HG03103 (cell line): Measurements from ENCODE around the gene TEFM.
A peak's percentile ranks its signal among the peaks of the same experiment; 100 is the strongest.
"Not testable (repeated sequence)": the region's sequence is repeated elsewhere in the genome, so short reads cannot be mapped to it uniquely, and the experiment has no call there.

Experiments
- ATAC-seq: cut with Tn5 transposase; IDR thresholded peaks from one replicate; pipeline ENCODE4 v1.9.1; 2021; ENCODE audit warnings: low read depth; ENCODE audit not compliant: unreplicated experiment

The TEFM gene, protein sequence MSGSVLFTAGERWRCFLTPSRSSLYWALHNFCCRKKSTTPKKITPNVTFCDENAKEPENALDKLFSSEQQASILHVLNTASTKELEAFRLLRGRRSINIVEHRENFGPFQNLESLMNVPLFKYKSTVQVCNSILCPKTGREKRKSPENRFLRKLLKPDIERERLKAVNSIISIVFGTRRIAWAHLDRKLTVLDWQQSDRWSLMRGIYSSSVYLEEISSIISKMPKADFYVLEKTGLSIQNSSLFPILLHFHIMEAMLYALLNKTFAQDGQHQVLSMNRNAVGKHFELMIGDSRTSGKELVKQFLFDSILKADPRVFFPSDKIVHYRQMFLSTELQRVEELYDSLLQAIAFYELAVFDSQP

DNA sequence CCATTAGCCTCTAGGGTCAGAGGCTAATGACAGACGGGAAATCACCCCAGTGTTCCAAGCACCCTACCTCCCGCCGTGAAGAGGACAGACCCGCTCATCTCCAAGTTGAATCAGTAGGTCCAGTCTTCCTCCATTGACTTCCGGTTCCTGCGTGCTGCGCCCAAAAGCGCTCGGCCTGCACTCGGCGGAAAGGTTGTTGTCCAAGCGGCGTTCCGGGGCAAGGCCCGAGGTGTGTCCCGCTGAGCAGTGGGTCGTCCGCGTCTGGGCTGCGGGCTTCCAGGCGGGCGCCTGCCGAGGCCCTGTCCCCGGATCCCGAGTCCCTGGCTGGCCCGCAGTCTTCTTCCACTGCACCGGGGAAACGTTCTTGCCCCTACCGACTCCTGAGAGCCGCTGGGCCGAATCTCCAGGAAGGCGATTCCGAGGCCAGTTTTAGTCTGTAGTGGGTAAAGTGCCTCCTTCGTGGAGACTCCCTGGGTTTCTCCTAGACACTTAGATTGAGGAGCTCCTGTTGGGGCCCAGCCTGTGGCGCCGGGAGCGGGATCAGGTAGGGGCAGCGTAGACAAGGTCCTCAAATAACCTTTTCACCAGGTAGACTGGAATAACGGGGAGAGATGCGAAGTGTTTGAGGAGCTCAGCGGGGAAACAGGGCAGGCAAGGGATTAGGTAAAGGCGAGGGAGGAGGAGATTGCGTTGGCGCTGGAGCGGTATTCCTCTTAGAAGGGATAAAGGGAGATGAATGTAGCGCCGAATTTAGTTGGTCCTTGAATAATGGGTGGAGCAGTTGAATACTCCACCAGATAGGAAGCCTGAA lies at the start of gene TEFM:
Gene TEFM, minus strand, starts transcription at position 138 of the 811 bp plus-strand sequence. Its CDS starts 40 bp downstream, at position 98.
- ATAC-seq = peak; percentile 85

DNA sequence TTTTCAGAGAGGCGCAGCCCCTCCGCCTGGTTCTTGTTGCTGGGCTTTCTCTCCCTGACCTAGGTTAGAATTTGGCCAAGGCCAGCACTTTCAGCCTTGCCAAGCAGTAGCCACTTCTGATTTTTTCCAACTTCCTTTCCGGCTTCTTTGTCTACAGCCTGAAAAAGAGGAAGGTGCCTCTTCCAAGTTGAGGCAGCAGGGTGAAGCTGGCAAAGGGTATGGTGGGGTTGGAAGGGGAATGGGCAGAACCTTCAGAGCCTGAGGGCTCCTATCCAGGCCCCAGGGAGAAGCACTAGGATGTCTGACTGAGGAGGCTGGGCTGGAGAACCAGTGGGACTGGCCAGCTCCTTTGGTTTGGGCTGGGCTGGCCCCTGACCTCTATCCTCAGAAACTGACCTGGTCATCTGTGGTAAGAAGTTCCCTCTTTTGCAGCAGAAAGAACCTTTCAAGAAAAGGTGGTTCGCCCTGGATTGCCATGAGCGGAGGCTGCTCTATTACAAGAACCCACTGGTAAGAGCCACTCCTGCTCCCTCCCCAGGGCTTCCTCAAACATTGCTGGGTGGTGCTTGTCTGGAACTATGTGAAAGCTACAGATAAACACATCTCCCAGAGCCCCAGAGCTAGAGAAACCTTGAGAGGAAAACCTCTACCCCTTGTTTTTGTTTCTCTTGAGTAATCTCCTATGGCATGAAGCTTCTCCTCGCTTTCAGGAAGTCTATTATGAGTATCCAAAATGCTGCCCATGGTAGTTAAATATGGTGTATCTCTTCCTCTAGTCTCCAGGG lies 48.2 kb upstream of the TEFM start:
- ATAC-seq = no peak

DNA sequence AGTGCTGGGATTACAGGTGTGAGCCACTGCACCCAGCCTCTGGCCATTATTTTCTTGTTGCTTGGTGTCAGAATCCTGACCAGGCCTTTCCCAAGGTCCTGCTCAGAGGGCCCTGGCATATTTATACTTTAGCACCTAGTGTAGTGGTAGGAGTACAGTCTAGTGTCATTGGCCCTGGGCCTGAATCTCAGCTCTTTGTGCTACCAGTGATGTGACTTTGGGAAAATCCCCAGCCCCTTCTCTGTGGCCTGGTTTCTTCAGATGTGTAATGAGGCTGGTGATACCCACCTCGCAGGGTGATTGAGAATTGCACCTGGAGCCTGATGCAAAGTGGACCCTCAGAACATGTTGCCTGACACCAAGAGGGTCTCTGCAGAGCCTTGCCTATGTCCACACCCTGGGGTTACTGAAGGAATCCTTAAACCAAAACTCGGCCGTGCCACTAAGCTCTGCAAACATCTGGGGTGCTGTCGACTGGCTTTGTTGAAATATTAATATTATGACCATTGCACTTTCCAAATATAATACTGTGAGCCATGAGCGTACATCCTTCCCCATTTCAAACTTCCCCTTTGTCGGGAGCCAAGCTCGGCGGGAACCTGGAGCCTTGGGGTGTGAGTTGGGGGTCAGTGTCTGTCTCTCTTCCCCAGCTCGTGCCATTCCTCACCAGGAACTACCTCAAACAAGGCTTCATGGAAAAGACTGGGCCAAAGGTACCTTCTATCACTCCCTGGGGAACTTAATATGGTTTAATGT lies 46.8 kb upstream of the TEFM start:
- no peak for ATAC-seq

DNA sequence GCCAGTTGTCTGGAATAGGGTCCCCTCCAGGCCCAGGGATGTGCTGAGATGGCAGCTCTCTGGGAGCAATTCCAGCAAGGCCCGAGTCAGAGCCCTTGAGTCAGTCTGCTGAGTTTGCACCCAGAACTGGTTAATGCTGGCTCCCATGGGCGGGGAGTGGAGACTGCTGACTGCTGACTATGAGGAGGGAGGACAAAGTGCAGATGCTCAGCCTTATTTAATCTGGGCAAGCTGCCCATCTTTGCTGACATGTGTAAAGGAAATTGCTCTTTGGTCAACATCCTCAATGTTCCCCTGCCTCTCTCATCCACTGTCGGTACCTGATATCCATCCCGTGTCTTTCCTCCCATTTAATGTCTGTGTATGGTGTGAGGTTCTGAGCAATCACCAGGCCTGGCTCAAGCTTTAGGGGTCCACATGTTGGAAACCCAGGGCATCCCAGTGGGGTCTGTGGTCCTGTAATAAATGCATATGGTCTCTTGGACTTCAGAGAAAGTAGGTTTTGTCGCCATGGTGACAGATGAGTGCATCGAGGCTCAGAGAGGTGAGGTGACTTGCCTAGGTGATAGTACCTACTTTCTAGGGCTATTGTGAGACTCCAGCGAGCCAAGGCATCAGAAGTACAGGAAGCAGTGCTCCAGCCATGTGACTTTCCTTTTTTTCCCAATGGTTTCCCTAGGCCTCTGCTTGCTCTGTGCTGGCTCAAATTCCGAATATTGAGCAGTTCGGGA lies 44.8 kb upstream of the TEFM start:
- ATAC-seq = no peak

DNA sequence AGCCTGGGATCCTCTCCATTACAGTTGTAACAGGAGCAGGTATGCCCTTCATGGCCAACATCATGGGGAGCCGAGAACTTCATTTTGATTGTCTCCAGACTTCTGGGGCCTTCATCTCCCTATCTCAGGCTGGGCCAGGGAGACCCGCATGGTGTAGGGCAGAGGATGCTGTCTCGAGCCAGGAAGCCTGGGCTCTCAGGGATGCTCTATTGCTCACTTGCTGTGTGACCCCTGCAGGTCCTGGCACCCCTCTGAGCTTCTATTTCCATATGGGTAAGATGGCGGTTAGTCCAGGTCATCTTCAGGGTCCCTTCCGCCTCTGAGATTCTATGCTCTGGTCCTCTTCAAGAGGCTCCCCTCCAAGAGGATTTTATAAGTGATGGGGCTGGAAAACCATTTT lies 44.2 kb upstream of the TEFM start:
- no peak for ATAC-seq

DNA sequence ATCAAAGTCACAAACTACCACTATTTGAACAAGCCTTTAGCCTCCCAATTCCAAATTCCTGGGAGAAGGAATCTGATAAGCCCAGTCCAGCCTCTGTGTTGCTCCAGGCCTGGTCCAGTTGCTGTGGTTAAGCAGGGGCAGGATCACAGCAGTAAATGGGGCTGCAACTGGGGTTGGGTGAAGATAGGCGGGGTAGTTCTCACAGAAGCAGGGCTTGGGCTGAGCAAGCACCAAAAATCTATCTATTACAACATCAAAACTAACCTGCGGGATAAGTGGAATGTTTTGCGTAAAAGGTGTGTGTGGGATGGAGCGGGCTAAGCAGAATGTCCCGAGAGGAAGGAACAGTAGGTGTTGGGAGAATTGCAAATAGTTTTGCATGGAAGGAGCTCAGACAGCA lies 41.8 kb upstream of the TEFM start:
- no peak for ATAC-seq

DNA sequence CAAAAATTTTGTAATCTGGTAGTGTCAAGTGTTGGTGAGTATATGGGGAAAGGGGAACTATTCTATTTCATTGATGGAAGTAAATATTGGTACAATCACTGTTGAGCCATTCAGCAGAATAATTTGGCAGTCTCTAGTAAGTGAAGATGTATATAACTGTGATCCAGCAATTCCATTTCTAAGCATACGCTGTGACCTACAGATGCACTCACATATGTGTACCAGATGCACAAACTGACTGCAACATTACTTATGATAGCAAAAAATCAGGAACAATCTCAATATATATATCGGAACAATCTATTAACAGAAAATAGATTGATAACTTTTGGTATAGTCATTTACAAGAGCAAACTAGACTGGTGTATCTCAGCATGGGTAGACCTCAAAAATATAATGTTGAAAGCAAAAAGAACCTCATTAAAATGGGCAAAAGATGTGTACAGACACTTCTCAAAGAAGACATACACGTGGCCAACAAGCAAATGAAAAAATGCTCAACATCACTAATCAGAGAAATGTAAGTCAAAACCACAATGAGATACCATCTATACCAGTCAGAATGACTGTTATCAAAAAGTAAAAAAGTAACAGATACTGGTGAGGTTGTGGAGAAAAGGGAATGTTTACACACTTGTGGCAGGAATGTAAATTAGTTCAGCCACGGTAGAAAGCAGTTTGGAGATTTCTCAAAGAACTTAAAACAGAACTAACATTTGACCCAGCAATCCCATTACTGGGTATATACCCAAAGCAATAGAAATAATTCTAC lies 36.5 kb upstream of the TEFM start:
- no peak for ATAC-seq

DNA sequence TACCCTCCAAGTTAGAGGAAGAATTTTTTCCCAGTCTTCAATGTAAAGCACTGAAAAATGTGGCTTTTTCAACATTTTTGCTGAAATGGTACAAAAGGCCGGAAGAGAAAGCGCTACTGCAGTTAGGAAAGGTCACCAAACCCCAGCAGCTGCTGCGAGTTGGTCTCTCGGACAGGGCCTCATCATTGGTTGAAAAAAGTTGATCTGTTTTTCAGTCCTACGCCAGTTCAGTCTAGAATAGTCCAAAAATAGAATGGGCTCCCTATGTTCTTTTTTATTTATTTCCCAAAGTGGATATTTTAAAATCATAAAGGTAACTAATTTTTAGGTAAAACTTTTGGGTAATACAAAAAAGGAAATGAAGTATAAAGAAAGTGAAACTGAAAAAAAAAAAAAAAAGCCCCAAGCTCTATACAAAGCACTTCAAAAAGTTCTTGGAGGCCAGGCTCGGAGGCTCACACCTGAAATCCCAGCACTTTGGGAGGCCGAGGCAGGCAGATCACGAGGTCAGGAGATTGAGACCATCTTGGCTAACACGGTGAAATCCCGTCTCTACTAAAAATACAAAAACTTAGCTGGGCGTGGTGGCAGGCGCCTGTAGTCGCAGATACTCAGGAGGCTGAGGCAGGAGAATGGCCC lies 33.1 kb upstream of the TEFM start:
- ATAC-seq = no peak

DNA sequence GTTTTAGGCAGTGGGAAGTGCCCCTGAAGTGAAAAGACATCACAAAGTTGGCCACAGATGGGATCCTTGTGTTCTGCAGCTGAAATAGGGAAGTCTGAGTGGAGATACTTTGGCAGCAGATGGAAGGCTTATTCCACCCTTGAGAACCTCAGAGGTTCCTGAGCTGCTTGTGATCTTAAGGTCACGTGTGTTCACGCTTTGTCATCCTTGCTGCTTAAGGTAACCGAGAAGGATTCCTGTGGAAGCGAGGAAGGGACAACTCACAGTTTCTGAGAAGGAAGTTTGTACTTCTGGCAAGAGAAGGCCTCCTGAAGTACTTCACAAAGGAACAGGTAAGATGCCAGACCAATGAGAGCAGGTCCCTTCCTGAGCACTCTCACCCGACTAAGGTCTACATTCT lies 27.9 kb upstream of the TEFM start:
- ATAC-seq = no peak

DNA sequence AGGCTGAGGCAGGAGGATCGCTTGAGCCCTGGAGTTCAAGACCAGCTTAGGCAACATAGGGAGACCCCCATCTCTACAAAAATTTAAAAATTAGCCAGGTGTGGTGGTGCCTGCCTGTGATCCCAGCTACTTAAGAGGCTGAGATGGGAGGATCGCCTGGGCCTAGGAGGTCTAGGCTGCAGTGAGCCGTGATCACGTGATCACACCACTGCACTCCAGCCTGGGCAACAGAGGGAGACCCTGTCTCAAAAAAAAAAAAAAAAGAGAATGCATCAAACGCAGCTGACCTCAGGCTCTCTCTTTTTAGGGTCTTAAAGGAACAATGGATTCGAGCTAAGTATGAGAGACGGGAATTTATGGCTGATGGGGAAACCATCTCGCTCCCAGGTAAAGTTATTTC lies 25.5 kb upstream of the TEFM start:
- ATAC-seq = not testable (repeated sequence)

DNA sequence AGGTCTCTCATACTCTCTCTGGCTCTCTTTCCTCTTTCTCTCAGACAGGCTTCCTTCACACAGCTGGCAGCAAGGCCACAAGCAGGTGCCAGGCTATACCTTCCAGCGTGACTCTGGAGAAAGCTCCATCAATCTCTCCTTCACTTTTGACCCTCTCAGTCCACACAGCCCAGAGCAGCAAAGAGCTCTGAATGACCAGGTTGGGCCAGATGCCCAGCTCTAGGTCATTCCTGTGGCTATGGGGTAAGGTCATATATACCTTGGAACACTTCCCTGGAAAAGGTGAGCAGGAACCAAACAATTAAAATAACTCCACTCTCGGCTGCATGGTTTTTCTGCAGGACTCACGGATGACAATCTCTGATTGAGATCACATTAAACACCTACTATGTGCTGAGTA lies 24.5 kb upstream of the TEFM start:
- ATAC-seq = no peak

DNA sequence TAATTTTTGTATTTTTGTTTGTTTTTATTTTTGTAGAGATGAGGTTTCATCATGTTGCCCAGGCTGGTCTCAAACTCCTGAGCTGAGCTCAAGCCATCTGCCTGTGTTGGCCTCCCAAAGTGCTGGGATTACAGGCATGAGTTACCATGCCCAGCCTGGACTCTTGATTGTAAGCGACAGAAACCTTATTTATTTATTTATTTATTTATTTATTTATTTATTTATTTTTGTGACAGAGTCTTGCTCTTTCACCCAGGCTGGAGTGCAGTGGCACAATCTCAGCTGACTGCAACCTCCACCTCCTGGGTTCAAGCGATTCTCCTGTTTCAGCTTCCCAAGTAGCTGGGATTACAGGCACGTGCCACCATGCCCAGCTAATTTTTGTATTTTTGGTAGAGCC lies 23.8 kb upstream of the TEFM start:
- ATAC-seq = not testable (repeated sequence)

DNA sequence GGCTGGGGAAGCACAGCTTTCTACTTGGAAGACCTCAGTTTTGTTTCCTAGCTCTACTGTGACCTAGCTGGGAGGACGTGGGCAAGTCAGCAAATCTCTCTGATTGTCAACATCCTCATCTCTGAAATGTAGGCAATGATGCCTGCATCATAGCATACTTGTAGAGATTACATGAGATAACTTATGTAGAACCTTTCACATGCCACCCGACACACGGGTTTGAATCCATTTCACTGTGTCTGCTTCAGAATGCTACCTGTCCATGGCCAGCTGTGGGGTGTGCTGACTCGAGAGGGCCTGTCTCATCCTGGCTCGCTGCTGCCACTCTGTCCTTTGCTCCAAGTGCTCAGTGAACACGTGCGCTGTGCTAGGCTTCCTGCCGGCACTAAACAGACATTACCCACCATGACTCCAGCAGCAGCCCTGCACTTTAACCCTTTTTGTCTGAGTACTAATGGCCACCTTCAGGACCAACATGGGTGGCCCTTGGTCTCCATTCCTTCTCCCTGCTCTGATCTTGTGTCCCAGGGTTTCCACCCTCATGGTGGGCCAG lies 23.1 kb upstream of the TEFM start:
- ATAC-seq = no peak

DNA sequence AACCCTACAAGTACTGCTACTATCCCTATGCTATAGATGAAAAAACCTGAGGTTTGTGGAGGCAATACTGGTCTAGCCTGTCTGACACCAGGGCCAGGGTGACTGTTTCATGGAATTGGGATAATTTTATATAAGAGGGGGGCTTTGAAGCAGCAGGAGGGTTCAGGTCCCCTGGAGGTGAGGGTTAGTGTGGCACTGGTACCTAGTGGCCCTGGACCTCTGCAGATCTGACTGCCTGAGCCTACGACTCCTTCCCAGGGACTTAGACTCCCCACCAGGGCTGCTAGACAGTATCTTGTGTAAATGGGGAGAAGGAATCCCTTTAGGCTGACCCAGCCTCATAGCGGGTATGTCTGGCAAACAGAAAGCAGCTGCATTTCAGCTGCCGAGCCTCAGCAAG lies 22.5 kb upstream of the TEFM start:
- ATAC-seq = no peak

DNA sequence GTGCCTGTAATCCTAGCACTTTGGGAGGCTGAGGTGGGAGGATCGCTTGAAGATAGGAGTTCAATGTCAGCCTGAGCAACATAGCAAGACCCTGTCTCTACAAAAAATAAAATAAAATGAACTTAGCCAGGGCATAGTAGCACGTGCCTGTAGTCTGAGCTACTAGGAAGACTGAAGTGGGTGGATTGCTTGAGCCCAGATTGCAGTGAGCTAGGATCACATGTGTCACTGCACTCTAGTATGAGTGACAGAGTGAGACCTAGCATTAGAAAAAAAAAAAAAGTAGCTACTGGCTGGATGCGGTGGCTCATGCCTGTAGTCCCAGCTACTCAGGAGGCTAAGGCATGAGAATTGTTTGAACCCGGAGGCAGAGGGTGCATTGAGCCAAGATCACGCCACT lies 21.7 kb upstream of the TEFM start:
- ATAC-seq = no peak

DNA sequence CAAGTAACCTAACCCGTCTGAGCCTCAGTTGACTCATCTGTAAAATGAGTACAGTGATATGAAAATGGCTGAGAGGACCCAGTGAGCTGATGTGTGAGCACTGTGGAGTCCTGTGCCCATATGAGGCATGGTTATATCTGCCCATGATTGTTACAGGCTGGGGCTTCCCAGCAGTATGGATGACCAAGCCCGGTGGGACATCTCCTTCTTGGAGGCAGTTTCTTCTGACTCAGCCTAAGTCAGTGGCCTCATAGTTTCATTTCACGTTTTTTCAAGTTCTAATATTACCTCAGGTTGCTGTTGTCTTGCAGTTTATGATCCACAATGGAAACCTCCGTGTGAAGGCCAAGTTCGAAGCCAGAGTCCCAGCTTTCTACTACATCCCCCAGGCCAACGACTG lies 20.5 kb upstream of the TEFM start:
- no peak for ATAC-seq

DNA sequence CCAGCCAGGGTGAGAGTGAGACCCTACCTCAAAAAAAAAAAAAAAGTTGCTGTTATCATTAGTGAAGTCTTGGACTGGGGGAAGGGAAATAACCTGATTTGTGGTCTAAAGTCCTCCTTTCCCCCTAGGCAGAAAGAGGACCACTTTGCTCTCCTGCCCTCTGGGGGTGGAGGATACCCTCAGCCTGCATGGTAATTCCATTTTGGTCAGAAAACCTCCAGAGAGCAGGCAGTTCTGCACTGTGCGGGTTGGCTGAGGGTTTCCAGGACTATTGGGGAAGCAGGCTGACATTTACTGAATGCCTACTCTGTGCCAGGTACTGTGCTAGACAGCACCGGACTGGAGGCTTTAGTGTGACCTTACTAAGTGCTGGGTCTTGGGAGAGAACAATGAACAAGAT lies 18.3 kb upstream of the TEFM start:
- ATAC-seq = no peak
